ENCODE measurements around the gene ELOVL5. TPM values are rescaled to one million over a fixed set of nuclear protein-coding genes. Genes with fewer than 3 reads are reported as not detected.

ELOVL5 gene
- total and polyA plus RNA-seq, 2 donors from 2014 or later: 20.5 to 42.0 TPM

- H3K4me1 ChIP-seq (ENCODE audit: control insufficient read depth in 2 of 3, insufficient read depth in 2 of 3, low read depth in 1 of 3, low read length in 3 of 3): no peaks in the 10 kb centered on the region
- DNase-seq: no peak
- no peak overlapping the region for H3K9ac ChIP-seq (ENCODE audit: low read length in 3 of 3)
- no peaks in the 10 kb centered on the region for H3K9me3 ChIP-seq (ENCODE audit: control insufficient read depth in 2 of 3, insufficient read depth in 1 of 3, low read length in 3 of 3)
- no peak overlapping the region for H3K4me3 ChIP-seq (ENCODE audit: low read length in 3 of 3)
- intact Hi-C loops (cut with DNase I): no loop called here
- H3K36me3 ChIP-seq (ENCODE audit: control insufficient read depth in 2 of 3, insufficient read depth in 3 of 3, low read length in 3 of 3): peaks cover 0 to 8% (median 0%) of the 10 kb centered on the region in 3 donors
- no peak overlapping the region for H3K27ac ChIP-seq (ENCODE audit: low read depth in 2 of 2, low read length in 2 of 2)
- no peak for FAIRE-seq
- TF ChIP-seq CTCF (IDR thresholded peaks at IDR 0.05; ENCODE audit: borderline replicate concordance, extremely low read depth, insufficient read depth): no peak
- no peaks in the 10 kb centered on the region for H3K27me3 ChIP-seq (ENCODE audit: control insufficient read depth, insufficient read depth, low read length)
Observed at GRCh38 chr6:53257001-53257400, 91.7 kb downstream of the ELOVL5 start.

- Histone ChIP-seq H3K4me1 (ENCODE audit: control insufficient read depth in 2 of 3, insufficient read depth in 2 of 3, low read depth in 1 of 3, low read length in 3 of 3) (no peaks in the 10 kb centered on the region), H3K9me3 (ENCODE audit: control insufficient read depth in 2 of 3, insufficient read depth in 1 of 3, low read length in 3 of 3) (no peaks in the 10 kb centered on the region), H3K4me3 (ENCODE audit: low read length in 3 of 3) (no peak overlapping the region), H3K27me3 (ENCODE audit: control insufficient read depth, insufficient read depth, low read length) (no peaks in the 10 kb centered on the region), H3K9ac (ENCODE audit: low read length in 3 of 3) (no peak overlapping the region), H3K27ac (ENCODE audit: low read depth in 2 of 2, low read length in 2 of 2) (no peak overlapping the region), H3K36me3 (ENCODE audit: control insufficient read depth in 2 of 3, insufficient read depth in 3 of 3, low read length in 3 of 3) (no peaks in the 10 kb centered on the region)
- DNase-seq (no peak), FAIRE-seq (no peak)
- no peak for TF ChIP-seq CTCF (IDR thresholded peaks at IDR 0.05; ENCODE audit: borderline replicate concordance, extremely low read depth, insufficient read depth)
- intact Hi-C loops (cut with DNase I): no loop called here
Observed at GRCh38 chr6:53252177-53252692, 96.5 kb downstream of the ELOVL5 start.

GRCh38 chr6:53251033-53251672, 97.6 kb downstream of the ELOVL5 start:
- no peaks in the 10 kb centered on the region for H3K36me3 ChIP-seq (ENCODE audit: control insufficient read depth in 2 of 3, insufficient read depth in 3 of 3, low read length in 3 of 3)
- no peak overlapping the region for H3K9ac ChIP-seq (ENCODE audit: low read length in 3 of 3)
- FAIRE-seq: no peak

More at GRCh38 chr6:53251033-53251672, 97.6 kb downstream of the ELOVL5 start:
- intact Hi-C loops (cut with DNase I): no loop called here
- no peak overlapping the region for H3K27ac ChIP-seq (ENCODE audit: low read depth in 2 of 2, low read length in 2 of 2)
- no peaks in the 10 kb centered on the region for H3K27me3 ChIP-seq (ENCODE audit: control insufficient read depth, insufficient read depth, low read length)
- no peak overlapping the region for H3K4me3 ChIP-seq (ENCODE audit: low read length in 3 of 3)
- H3K4me1 ChIP-seq (ENCODE audit: control insufficient read depth in 2 of 3, insufficient read depth in 2 of 3, low read depth in 1 of 3, low read length in 3 of 3): no peaks in the 10 kb centered on the region
- H3K9me3 ChIP-seq (ENCODE audit: control insufficient read depth in 2 of 3, insufficient read depth in 1 of 3, low read length in 3 of 3): no peaks in the 10 kb centered on the region
- DNase-seq: no peak
- TF ChIP-seq CTCF (IDR thresholded peaks at IDR 0.05; ENCODE audit: borderline replicate concordance, extremely low read depth, insufficient read depth): no peak
